Activated T-helper 2 cell treated with anti-CD3 and anti-CD28 coated beads, Interferon-gamma antibody, Interleukin-2, Interleukin-4, amounts not matched to agents 10 μg/mL and 5 μg/mL and 100 μg/mL, durations not matched to agents 14 hours and 24 hours and 36 hours (primary cell): ENCODE data around the gene ZSWIM8. TPM values are rescaled to one million over a fixed set of nuclear protein-coding genes. Genes with fewer than 3 reads are reported as not detected.
"Not testable (repeated sequence)": the region's sequence is repeated elsewhere in the genome, so short reads cannot be mapped to it uniquely, and the experiment has no call there.

Experiments
- DNase-seq: peaks from one replicate; pipeline ENCODE4 v3.0.0; 2021; ENCODE audit warnings: low spot score
- H3K27ac Mint-ChIP-seq: one replicate; pipeline ENCODE4 v1.8.0; 2021; ENCODE audit warnings: mixed read lengths
- H3K27me3 Mint-ChIP-seq: one replicate; pipeline ENCODE4 v1.8.0; 2021; ENCODE audit warnings: low read depth, mixed read lengths
- H3K36me3 Mint-ChIP-seq: one replicate; pipeline ENCODE4 v1.8.0; 2021; ENCODE audit warnings: low read depth, mixed read lengths
- H3K4me1 Mint-ChIP-seq: one replicate; pipeline ENCODE4 v1.8.0; 2021; ENCODE audit warnings: low read depth, mixed read lengths
- H3K4me3 Mint-ChIP-seq: one replicate; pipeline ENCODE4 v1.8.0; 2021; ENCODE audit warnings: low read depth, mild to moderate bottlenecking, moderate library complexity, mixed read lengths
- H3K9me3 Mint-ChIP-seq: one replicate; pipeline ENCODE4 v1.8.0; 2021; ENCODE audit warnings: mixed read lengths
- intact Hi-C: fragments of 100-400 bp; cut with micrococcal nuclease; formaldehyde crosslinking; loops from one replicate; pipeline ENCODE4 v1.15.1; 2023
- total RNA-seq: library from RNA; stranded (reverse); gene quantifications from 2 replicates; pipeline ENCODE4 v1.2.3, GENCODE V29; 2022

The ZSWIM8 gene, protein sequence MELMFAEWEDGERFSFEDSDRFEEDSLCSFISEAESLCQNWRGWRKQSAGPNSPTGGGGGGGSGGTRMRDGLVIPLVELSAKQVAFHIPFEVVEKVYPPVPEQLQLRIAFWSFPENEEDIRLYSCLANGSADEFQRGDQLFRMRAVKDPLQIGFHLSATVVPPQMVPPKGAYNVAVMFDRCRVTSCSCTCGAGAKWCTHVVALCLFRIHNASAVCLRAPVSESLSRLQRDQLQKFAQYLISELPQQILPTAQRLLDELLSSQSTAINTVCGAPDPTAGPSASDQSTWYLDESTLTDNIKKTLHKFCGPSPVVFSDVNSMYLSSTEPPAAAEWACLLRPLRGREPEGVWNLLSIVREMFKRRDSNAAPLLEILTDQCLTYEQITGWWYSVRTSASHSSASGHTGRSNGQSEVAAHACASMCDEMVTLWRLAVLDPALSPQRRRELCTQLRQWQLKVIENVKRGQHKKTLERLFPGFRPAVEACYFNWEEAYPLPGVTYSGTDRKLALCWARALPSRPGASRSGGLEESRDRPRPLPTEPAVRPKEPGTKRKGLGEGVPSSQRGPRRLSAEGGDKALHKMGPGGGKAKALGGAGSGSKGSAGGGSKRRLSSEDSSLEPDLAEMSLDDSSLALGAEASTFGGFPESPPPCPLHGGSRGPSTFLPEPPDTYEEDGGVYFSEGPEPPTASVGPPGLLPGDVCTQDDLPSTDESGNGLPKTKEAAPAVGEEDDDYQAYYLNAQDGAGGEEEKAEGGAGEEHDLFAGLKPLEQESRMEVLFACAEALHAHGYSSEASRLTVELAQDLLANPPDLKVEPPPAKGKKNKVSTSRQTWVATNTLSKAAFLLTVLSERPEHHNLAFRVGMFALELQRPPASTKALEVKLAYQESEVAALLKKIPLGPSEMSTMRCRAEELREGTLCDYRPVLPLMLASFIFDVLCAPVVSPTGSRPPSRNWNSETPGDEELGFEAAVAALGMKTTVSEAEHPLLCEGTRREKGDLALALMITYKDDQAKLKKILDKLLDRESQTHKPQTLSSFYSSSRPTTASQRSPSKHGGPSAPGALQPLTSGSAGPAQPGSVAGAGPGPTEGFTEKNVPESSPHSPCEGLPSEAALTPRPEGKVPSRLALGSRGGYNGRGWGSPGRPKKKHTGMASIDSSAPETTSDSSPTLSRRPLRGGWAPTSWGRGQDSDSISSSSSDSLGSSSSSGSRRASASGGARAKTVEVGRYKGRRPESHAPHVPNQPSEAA (N-terminal part only)
- 50.0 and 55.3 TPM in 2 replicates for total RNA-seq

DNA sequence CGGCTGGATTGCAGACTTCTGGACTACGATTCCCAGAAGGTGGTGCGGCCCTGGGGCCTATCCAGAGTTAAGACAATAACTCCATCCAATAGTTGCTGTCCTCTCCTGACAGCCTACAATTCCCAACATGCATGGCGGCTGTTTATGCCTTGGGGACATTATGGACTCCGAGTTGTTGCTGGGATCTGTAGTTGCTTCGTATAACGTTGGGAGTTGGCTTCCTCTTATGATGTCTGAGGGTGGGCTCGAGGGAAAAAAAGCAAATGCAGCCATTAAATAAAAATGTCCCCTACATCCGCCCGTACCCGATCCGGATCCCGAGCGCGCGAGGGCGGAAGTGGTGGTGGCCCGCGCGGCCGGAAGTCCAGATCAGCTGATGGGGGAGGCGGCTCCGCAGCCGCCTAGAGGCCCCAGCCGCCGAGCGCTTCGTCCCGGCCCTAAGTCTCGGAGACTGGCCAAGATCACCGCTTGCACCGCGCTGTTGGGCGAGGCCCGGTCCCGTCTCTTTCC is at the start of gene ZSWIM8:
ZSWIM8 (plus strand) TSS at position 396 of the 510 bp plus-strand sequence. CDS start 273 bp downstream, outside the sequence.
- H3K9me3 Mint-ChIP-seq = no peaks in the 10 kb centered on the region
- intact Hi-C loops = loop anchor here (1.0 to 10.0 kb wide), 9 partner anchors 13 to 1330 kb away; partner anchors contain the start of genes CAMK2G, DNAJC9, NDST2 and SAMD8
- peaks cover 27% of the 10 kb centered on the region for H3K36me3 Mint-ChIP-seq
- peaks cover 35% of the 10 kb centered on the region for H3K4me1 Mint-ChIP-seq
- no peaks in the 10 kb centered on the region for H3K27me3 Mint-ChIP-seq
- peak within 1 kb of the TSS; percentile 91 for H3K27ac Mint-ChIP-seq
- DNase-seq = peak; percentile 80
- H3K4me3 Mint-ChIP-seq = peak within 1 kb of the TSS; percentile 92

DNA sequence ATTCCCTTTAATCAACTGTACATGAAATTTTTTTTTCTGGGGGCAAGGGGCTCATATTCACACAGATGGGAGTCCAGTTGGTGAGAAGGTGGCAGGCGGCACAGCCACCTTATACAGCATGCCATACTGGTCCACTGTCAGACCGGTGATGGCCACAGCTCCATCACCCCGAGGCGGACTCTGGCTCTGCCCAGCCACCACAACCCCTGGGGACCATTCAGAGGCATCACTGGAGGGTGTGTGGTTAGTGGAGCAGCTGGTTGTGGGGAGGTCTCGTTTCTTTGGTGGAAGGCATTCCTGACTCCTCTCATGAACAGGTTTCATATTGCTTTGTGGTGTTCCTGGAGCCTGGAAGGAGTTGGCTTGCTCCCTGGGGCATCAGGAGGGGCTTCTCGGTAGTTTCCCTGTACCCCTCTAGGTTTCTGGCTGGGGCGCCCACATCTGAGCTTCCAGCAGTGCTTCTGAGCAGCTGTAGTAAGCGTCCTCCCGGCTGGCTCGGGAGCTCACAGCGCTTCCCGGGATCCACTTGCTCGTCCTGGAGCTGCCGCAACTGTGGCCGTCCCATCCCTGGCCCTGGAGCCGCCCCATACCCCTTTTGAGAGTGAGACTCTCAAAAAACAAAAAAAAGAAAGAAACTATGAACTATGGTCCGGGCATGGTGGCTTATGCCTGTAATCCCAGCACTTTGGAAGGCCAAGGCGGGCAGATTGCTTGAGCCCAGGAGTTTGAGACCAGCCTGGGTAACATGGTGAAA is 44.7 kb upstream of the ZSWIM8 start:
- not testable (repeated sequence) for H3K27ac Mint-ChIP-seq, H3K27me3 Mint-ChIP-seq, DNase-seq, H3K9me3 Mint-ChIP-seq, H3K4me3 Mint-ChIP-seq
- Mint-ChIP-seq H3K4me1 (peaks cover 16% of the 10 kb centered on the region), H3K36me3 (peaks cover 21% of the 10 kb centered on the region)
- intact Hi-C loops = loop anchor here (5.0 kb wide), 2 partner anchors 243 to 493 kb away; partner anchors contain the start of genes DNAJC9 and PPP3CB

DNA sequence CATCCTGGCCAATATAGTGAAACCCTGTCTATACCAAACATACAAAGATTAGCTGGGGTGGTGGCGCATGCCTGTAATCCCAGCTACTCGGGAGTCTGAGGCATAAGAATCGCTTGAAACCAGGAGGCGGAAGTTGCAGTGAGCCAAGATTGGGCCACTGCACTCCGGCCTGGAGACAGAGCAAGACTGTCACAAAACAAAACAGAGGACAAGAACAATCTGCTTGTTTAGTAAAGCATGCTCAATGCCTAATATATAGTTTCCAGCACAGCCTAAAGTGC is 43.0 kb upstream of the ZSWIM8 start:
- peaks cover 30% of the 10 kb centered on the region for H3K36me3 Mint-ChIP-seq
- H3K9me3 Mint-ChIP-seq = no peaks in the 10 kb centered on the region
- DNase-seq = no peak
- peaks cover 25% of the 10 kb centered on the region for H3K4me1 Mint-ChIP-seq
- no peak overlapping the region for H3K4me3 Mint-ChIP-seq
- H3K27me3 Mint-ChIP-seq = no peaks in the 10 kb centered on the region
- peak overlapping the region; percentile 100 for H3K27ac Mint-ChIP-seq
- intact Hi-C loops = loop anchor here (5.0 kb wide), 2 partner anchors 245 to 495 kb away; partner anchors contain the start of genes DNAJC9 and PPP3CB

DNA sequence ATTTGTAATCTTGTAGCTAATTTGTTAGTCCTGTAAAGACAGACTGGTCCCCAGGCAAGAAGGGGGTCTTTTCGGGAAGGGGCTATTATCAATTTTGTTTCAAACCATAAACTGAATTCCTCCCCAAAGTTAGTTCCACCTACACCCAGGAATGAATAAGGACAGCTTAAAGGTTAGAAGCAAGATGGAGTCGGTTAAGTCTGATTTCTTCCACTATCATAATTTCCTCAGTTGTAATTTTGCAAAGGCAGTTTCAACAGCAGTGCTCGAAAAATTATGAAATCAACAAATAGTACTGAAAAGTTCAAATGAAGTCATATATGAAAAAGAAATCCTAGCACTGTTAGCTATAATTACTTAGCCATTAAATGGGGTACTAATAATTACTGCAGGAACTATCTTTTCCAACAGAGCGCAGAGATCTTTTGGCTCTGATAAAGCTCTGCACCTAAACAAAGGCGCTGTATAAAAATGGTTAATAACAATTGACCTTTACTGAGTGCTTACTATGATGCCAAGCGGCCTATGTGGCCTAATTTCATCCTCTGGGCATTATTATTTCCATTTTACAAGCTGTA is 42.0 kb upstream of the ZSWIM8 start:
- peak overlapping the region; percentile 97 for H3K4me3 Mint-ChIP-seq
- H3K4me1 Mint-ChIP-seq = peaks cover 25% of the 10 kb centered on the region
- H3K27ac Mint-ChIP-seq = peak overlapping the region; percentile 100
- H3K27me3 Mint-ChIP-seq = no peaks in the 10 kb centered on the region
- H3K9me3 Mint-ChIP-seq = no peaks in the 10 kb centered on the region
- intact Hi-C loops = loop anchor here (5.0 kb wide), 2 partner anchors 246 to 496 kb away; partner anchors contain the start of genes DNAJC9 and PPP3CB
- H3K36me3 Mint-ChIP-seq = peaks cover 29% of the 10 kb centered on the region
- DNase-seq = no peak

DNA sequence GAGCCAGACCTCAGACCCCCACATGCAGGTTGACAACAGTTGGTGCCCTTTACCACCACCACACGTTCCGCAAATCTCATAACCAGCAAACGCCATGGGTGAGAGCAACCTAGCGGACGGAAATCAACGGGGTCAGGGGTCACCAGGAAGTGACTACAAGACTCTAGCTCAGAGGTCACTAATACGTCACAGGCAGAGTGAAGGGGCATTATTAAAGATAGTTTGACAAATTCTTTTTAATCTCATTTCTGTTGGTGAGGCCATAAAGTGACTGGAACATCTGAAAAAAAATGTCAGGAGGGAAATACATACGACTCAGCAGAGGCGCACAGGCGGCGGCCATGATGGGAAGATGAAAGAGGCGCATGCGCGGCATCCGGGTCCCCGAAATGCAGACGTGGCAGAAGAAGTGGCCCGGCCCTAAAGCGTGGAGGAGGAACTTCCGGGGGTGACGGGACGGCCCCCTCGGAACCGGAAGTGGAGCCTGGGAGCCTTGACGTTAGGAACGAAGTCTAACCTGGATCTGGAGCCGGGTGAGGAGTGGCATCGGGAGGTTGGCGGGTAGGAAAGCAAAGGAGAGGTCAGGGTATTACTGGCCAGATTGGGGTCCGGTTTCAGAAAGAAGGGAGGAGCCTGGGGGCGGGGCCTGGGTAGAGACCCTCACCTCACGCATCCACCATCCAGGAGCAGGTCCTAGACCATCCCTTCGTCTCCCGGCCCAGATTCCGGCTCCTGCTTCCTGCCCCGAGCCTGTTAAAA is 41.3 kb upstream of the ZSWIM8 start, which contains the start of gene SEC24C:
SEC24C (plus strand) TSS at position 468 of the 759 bp plus-strand sequence. CDS start 2,461 bp downstream, outside the sequence.
- intact Hi-C loops = loop anchor here (1.0 to 5.0 kb wide), 5 partner anchors 14 to 497 kb away; partner anchors contain the start of genes DNAJC9, PPP3CB and ZSWIM8
- Mint-ChIP-seq H3K27me3 (no peaks in the 10 kb centered on the region), H3K9me3 (no peaks in the 10 kb centered on the region), H3K4me3 (peak within 1 kb of the TSS; percentile 97), H3K4me1 (peaks cover 27% of the 10 kb centered on the region), H3K36me3 (peaks cover 32% of the 10 kb centered on the region), H3K27ac (peak within 1 kb of the TSS; percentile 100)
- DNase-seq = peak; percentile 93

DNA sequence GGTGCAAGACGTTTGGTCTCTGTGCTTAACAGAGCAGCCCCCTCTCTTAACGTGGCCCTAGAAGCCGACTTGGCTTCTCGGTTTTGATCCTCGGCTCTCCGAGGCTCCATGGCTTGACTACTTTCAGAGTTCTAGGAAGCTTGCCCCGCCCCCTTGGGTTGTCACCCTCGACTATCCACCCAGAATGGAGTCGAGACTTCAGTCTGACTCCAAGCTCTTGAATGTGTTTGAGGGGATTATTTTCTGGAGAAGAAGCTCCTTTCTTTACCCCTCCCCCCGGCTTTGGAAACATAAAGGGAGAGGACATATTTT is 40.8 kb upstream of the ZSWIM8 start:
- peaks cover 30% of the 10 kb centered on the region for H3K4me1 Mint-ChIP-seq
- DNase-seq = peak; percentile 56
- H3K27ac Mint-ChIP-seq = peak overlapping the region; percentile 100
- no peaks in the 10 kb centered on the region for H3K27me3 Mint-ChIP-seq
- intact Hi-C loops = loop anchor here (1.0 to 5.0 kb wide), 5 partner anchors 14 to 497 kb away; partner anchors contain the start of genes DNAJC9, PPP3CB and ZSWIM8
- no peaks in the 10 kb centered on the region for H3K9me3 Mint-ChIP-seq
- peaks cover 36% of the 10 kb centered on the region for H3K36me3 Mint-ChIP-seq
- H3K4me3 Mint-ChIP-seq = peak overlapping the region; percentile 97

DNA sequence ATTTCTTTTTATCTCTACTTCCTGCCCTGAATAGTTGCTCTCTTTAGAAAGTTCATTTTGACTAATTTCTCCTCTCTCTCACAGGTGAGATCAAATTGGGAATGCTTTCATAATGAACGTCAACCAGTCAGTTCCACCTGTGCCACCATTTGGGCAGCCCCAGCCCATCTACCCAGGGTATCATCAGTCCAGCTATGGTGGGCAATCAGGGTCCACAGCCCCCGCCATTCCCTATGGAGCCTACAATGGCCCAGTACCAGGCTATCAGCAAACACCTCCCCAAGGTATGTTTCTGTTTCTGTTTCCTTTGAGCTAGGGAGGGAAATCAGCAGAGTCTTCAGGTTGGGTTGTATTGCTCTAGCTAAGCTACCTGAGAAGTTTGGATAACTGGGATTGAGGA is 38.7 kb upstream of the ZSWIM8 start:
- Mint-ChIP-seq H3K4me1 (peaks cover 39% of the 10 kb centered on the region), H3K27ac (peak overlapping the region; percentile 45), H3K4me3 (peak overlapping the region; percentile 47), H3K9me3 (no peaks in the 10 kb centered on the region), H3K27me3 (no peaks in the 10 kb centered on the region), H3K36me3 (peaks cover 50% of the 10 kb centered on the region)
- DNase-seq = no peak
- intact Hi-C loops = no loop called here

DNA sequence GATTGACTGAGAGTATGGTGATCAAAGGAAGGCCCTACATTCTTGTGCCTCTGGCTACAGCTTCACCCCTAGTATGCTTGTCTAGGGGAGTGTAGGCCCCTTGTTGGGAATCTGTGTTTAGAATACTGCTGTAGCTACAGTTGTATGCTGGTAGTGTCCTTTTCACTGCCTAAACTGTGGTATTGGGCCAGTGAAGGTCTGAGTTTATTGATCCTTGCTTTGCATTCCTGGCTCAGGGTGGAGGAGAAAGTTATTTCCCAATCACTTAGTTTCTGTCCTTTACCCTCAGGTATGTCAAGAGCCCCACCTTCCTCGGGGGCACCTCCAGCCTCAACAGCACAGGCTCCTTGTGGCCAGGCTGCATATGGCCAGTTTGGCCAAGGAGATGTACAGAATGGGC is 34.6 kb upstream of the ZSWIM8 start:
- no peak overlapping the region for H3K27ac Mint-ChIP-seq
- no peak overlapping the region for H3K4me3 Mint-ChIP-seq
- no peaks in the 10 kb centered on the region for H3K9me3 Mint-ChIP-seq
- peaks cover 28% of the 10 kb centered on the region for H3K4me1 Mint-ChIP-seq
- H3K36me3 Mint-ChIP-seq = peaks cover 65% of the 10 kb centered on the region
- intact Hi-C loops = no loop called here
- no peaks in the 10 kb centered on the region for H3K27me3 Mint-ChIP-seq
- no peak for DNase-seq

DNA sequence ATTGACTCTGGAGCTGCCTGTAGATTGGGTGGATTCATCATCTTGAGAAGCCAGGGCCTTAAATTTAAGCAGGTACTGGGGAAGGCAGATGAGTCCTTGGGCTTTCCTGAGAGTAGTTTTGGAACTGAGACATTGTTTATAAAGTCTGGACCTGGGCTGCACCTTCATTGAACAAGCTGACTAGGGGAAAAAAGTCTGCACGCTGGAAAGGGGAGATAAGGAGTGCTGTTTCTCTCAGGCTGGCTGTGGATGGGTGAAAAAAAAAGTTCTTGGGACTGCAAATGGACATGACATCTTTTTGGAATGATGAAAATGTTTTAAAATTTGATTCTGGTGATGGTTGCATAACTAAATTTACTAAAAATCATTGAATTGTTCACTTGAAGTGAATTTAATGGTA is 29.2 kb upstream of the ZSWIM8 start:
- no peak overlapping the region for H3K4me3 Mint-ChIP-seq
- H3K27me3 Mint-ChIP-seq = no peaks in the 10 kb centered on the region

DNA sequence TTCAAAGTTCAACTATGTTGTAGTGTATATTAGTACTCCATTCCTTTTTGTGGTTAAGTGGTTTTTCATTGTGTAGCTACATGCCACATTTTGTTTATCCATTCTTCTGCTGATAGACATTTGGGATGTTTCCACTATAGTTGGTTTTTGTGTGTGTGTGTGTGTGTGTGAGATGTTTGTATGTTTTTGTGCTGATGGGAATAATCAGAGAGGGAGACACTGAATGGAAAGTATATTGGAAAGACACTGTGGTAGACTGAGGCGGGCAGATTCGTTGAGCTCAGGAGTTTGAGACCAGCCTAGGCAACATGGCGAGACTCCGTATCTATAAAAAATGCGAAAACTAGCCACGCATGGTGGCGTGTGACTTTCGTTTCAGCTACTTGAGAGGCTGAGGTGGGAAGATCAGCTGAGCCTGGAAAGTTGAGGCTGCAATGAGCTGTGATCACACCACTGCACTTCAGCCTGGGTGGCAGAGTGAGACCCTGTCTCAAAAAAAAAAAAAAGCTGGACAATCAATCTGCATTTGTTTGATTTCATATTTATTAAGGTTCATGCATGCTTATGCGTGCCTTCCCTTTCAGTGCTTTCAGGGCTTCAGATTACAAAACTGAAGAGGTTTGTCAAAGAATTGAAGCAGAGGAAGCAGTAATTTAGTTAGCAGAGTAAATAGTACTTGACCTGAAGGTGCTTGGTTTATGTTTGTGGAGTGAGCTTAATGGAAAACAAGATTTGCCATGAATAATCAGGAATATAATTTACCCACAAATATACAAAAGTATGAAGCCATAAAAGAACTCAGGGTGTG is 26.5 kb upstream of the ZSWIM8 start:
- Mint-ChIP-seq H3K4me3 (no peak overlapping the region), H3K27ac (peak overlapping the region; percentile 38), H3K4me1 (peaks cover 35% of the 10 kb centered on the region), H3K9me3 (no peaks in the 10 kb centered on the region), H3K27me3 (no peaks in the 10 kb centered on the region), H3K36me3 (peaks cover 72% of the 10 kb centered on the region)
- DNase-seq = no peak
- intact Hi-C loops = no loop called here

More for the DNA sequence above, 29.2 kb upstream of the ZSWIM8 start:
- no peak for DNase-seq
- H3K27ac Mint-ChIP-seq = no peak overlapping the region
- H3K36me3 Mint-ChIP-seq = peaks cover 72% of the 10 kb centered on the region
- H3K9me3 Mint-ChIP-seq = no peaks in the 10 kb centered on the region
- intact Hi-C loops = no loop called here
- H3K4me1 Mint-ChIP-seq = peaks cover 22% of the 10 kb centered on the region
